GM12873 (cell line): Measurements from ENCODE around the gene ANKRD28.

Source experiments
- TF ChIP-seq, protein P1 (sequence below): IDR thresholded peaks from 2 replicates; pipeline ENCODE4 v1.5.1; 2012; ENCODE audit warnings: low read depth, mild to moderate bottlenecking, moderate library complexity, low read length, control low read depth; ENCODE audit not compliant: insufficient read depth; ENCODE audit errors: missing control alignments

Gene ANKRD28

DNA sequence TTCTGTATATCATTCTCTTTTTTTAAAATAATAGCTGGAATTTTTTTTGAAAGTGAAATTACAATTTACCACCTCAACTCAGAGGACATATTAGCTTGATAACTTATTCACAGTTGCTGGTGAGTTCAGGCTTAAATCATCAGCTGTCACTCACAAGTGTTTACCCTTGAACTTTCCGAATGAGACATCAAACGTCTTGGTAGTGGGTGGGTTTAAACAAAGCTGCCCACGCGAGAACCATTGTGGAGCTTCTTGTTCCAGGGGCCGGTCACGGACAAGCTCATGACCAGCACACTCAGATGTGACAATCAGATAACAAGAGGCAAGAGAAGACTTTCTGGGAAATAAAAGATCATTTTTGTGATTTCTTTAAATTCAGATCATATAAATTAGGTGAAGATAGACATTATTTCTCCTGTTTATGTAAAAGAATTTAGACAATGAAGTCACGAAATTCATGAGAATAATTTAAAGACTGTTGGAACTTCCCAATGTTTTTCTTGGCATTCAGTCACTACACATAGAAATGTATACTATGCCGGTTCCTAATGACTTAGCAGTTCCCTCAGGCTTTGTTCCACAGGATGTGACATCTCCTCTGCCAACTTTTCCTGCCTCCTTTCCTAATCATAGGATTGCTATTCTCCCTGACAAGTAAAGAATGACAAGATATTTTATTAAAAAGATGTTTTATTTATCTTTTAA, 167.0 kb downstream of the ANKRD28 start:
- TF ChIP-seq, protein P1, sequence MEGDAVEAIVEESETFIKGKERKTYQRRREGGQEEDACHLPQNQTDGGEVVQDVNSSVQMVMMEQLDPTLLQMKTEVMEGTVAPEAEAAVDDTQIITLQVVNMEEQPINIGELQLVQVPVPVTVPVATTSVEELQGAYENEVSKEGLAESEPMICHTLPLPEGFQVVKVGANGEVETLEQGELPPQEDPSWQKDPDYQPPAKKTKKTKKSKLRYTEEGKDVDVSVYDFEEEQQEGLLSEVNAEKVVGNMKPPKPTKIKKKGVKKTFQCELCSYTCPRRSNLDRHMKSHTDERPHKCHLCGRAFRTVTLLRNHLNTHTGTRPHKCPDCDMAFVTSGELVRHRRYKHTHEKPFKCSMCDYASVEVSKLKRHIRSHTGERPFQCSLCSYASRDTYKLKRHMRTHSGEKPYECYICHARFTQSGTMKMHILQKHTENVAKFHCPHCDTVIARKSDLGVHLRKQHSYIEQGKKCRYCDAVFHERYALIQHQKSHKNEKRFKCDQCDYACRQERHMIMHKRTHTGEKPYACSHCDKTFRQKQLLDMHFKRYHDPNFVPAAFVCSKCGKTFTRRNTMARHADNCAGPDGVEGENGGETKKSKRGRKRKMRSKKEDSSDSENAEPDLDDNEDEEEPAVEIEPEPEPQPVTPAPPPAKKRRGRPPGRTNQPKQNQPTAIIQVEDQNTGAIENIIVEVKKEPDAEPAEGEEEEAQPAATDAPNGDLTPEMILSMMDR, result no peak

DNA sequence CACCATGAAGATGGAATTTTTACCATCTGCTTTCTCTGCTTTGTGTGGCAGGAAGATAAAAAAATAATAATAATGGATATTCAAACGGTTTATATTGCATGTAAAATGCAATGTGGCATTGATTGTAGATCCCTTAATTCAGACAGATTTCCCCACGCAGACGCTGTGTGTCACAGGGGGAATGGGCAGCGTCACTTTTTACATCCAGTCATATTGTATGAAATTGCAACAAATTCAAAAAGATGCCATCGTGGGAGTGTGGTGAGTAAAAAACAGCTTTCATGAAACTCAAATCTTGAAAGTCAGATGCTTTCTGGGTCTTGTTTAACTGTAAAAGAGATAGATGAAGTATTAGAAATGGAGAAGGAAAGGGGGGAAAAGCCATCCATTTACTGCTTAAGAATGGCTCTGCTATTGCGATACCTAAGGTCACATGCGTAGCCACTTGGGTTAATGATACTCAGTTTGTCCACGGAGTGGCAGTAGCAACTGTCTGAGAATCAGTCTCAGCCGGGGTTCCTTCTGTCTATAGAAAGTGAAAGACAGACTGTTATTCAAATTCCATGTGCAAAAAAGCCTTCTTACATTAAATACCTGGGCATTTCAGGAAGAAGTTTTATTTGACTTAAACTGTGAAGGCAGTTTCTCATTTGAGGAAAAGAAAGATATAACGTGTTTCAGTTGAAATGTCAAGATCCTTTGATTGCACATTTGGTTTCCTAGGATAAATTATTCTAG, 167.8 kb downstream of the ANKRD28 start:
- TF ChIP-seq, protein P1, result peak; percentile 77

DNA sequence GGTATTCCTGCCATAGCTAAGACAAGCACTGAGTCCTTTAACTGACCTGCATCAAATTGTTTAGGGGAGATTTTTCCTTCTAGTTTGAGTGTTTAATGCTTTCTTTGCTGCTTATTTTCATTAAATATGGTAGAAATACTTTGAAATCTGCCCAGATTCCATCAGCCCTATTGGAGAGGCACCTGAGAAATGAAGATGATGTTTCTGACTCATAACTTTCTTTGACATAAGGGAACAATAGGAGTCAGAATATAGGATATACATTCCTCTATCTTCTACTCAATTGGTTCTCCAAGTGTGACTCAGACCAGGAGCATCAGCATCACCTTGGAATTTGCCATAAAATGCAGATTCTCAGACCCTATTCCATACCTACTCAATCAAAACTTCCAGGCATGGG, 168.8 kb downstream of the ANKRD28 start:
- TF ChIP-seq, protein P1, result no peak

DNA sequence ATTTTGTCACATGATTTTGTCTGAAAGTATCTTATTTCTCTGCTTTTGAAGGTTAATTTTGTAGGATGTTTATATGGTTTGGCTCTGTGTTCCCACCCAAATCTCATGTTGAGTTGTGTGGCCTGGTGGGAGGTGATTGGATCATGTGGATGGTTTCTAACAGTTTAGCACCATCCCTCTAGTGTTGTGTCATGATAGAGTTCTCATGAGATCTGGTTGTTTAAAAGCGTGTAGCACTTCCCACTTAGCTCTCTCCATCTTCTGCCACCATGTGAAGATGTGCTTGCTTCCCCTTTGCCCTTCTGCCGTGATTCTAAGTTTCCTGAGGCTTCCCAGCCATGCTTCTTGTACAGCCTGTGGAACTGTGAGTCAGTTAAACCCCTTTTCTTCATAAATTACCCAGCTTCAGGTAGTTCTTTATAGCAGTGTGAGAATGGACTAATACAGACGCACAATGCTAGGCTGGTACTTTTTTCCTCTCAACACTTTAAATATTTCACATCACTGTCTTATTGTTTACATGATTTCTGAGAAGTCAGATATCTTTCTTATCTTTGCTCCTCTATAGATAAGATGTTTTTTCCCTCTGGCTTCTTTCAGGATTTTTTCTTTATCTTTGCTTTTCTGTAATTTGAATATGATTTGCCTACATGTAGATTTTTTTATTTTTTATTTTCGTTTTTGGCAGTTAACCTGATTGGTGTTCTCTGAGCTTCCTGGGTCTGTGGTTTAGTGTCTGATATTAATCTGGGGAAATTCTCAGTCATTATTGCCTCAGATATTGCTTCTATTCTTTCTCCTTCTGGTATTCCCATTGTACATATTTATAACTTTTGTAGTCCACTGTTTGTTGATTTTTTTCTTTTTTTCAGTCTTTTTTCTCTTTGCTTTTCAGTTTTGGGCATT, 174.0 kb downstream of the ANKRD28 start:
- TF ChIP-seq, protein P1, result no peak
